Body of pancreas (tissue), 4 donors: Measurements from ENCODE around the gene PDLIM5. TPM values are rescaled to one million over a fixed set of nuclear protein-coding genes. Genes with fewer than 3 reads are reported as not detected.
"Not testable (repeated sequence)": the region's sequence is repeated elsewhere in the genome, so short reads cannot be mapped to it uniquely, and the experiment has no call there.

ENCODE experiments used
- ATAC-seq: fragments of 150-250 bp; one replicate; pipeline ENCODE4 v1.9.1; 2016
- DNase-seq, 4 donors: peaks; one replicate each; pipeline ENCODE4 v3.0.0-alpha.2; 2019
- H3K27ac ChIP-seq, 4 donors: fragments of 200-600 bp; sonication (generic); 1 replicate in 3 of 4; 2 replicates in 1 of 4; pipeline versions ENCODE4 v1.5.1 to v1.6.1; 2016 to 2019; ENCODE audit warnings: mild to moderate bottlenecking in 1 of 4, mixed read lengths in 1 of 4, moderate library complexity in 1 of 4
- H3K27me3 ChIP-seq, 2 donors: fragments of 200-600 bp; sonication (generic); one replicate each; pipeline ENCODE4 v1.6.0; 2016; ENCODE audit warnings: mild to moderate bottlenecking in 1 of 2
- H3K36me3 ChIP-seq, 2 donors: fragments of 200-600 bp; sonication (generic); replicated peaks in 1 of 2; 2 replicates each; pipeline ENCODE4 v1.5.1; 2016; ENCODE audit warnings: low read depth in 2 of 2; ENCODE audit not compliant: insufficient read depth in 1 of 2
- H3K4me1 ChIP-seq: fragments of 200-600 bp; sonication (generic); one replicate; pipeline ENCODE4 v1.6.0; 2016
- H3K4me3 ChIP-seq, 2 donors: fragments of 200-600 bp; sonication (generic); 1 replicate in 1 of 2; 2 replicates in 1 of 2; pipeline ENCODE4 v1.5.1; 2016 to 2019
- H3K9me3 ChIP-seq, 3 donors: fragments of 200-600 bp; sonication (generic); 1 replicate in 2 of 3; 2 replicates in 1 of 3; pipeline ENCODE4 v1.5.1; 2016
- CTCF ChIP-seq, 7 experiments: fragments of 450-650 bp in 4 of 7; fragments of 200-600 bp in 3 of 7; sonication (generic) in 3 of 7; IDR thresholded peaks; one replicate each; pipeline ENCODE4 v1.5.1; 2016 to 2019; ENCODE audit warnings: antibody characterized with exemption in 7 of 7
- POLR2A ChIP-seq, 3 donors: fragments of 450-650 bp; IDR thresholded peaks; one replicate each; pipeline ENCODE4 v1.6.1; 2016; ENCODE audit warnings: antibody characterized with exemption in 3 of 3, mild to moderate bottlenecking in 2 of 3
- WGBS, 2 donors: methylation state at CpG; one replicate each; pipeline ENCODE4 v1.1.5; 2017; 5-methylcytosine and 5-hydroxymethylcytosine counted together
- intact Hi-C: fragments of 100-400 bp; cut with DNase I; formaldehyde crosslinking; loops from one replicate; pipeline ENCODE4 v1.15.1; 2023
- total RNA-seq, 2 donors: library from RNA; depleted of rRNA; stranded (reverse); fragments of >200 nt; gene quantifications; one replicate each; pipeline ENCODE4 v1.1.0, GENCODE V29; 2016

PDLIM5 gene
- total RNA-seq, result 10 to 100 TPM; 44.2 to 70.3 TPM

- H3K9me3 ChIP-seq, result no peaks in the 10 kb centered on the region
- peak within 1 kb of the TSS; percentile 94 to 98 (median 96) for H3K27ac ChIP-seq
- peak within 1 kb of the TSS; percentile 67 to 91 for H3K4me3 ChIP-seq
- H3K36me3 ChIP-seq, result peaks cover 0 to 2% of the 10 kb centered on the region in 2 donors
- DNase-seq (peak; percentile 92 to 95 (median 92)), ATAC-seq (peak; percentile 93)
- WGBS, 2 donors, result 0% methylated on average over 17 to 82 of the region's 88 CpGs
- H3K4me1 ChIP-seq, result peaks cover 41% of the 10 kb centered on the region
- H3K27me3 ChIP-seq, result no peaks in the 10 kb centered on the region
- peak; percentile 99 for TF ChIP-seq POLR2A (IDR thresholded peaks at IDR 0.05)
- no peak for TF ChIP-seq CTCF (IDR thresholded peaks at IDR 0.05)
- intact Hi-C loops, result no loop called here
These were observed at the start of gene PDLIM5 for GRCh38 chr4:94451695-94452475. Gene PDLIM5 (plus strand): TSS chr4:94451942. CDS start chr4:94455289, 3,347 bp downstream.

- ATAC-seq, H3K9me3 ChIP-seq, H3K27ac ChIP-seq, H3K36me3 ChIP-seq, intact Hi-C loops, H3K4me1 ChIP-seq, H3K27me3 ChIP-seq, H3K4me3 ChIP-seq, DNase-seq: not testable (repeated sequence)
- WGBS, 2 donors, result 83 to 87% methylated on average over 4 of the region's 4 CpGs
These were observed 49.3 kb upstream of the PDLIM5 start for GRCh38 chr4:94402439-94402838.

GRCh38 chr4:94403751-94404150 lies 48.0 kb upstream of the PDLIM5 start:
- no peak for TF ChIP-seq POLR2A (IDR thresholded peaks at IDR 0.05)
- no peak for TF ChIP-seq CTCF (IDR thresholded peaks at IDR 0.05)
- no peak overlapping the region for H3K27ac ChIP-seq
- no peaks in the 10 kb centered on the region for H3K9me3 ChIP-seq
- no peaks in the 10 kb centered on the region for H3K27me3 ChIP-seq
- intact Hi-C loops, result no loop called here
- H3K4me1 ChIP-seq, result peaks cover 4% of the 10 kb centered on the region
- peak in 1 of 4 donors; percentile 5 for DNase-seq
- no peak overlapping the region for H3K4me3 ChIP-seq
- no peak for ATAC-seq
- no peaks in the 10 kb centered on the region for H3K36me3 ChIP-seq

- Histone ChIP-seq H3K27me3 (no peaks in the 10 kb centered on the region), H3K36me3 (no peaks in the 10 kb centered on the region), H3K4me3 (no peak overlapping the region), H3K9me3 (no peaks in the 10 kb centered on the region), H3K4me1 (peaks cover 6% of the 10 kb centered on the region), H3K27ac (no peak overlapping the region)
- DNase-seq, result peak; percentile 80 to 90 (median 85)
- TF ChIP-seq POLR2A (IDR thresholded peaks at IDR 0.05) (no peak), CTCF (IDR thresholded peaks at IDR 0.05) (peak; percentile 69 to 88 (median 85))
- 17 to 20% methylated on average over 10 of the region's 10 CpGs for WGBS, 2 donors
- peak; percentile 86 for ATAC-seq
- intact Hi-C loops, result loop anchor here (5.0 kb wide), 1 partner anchor 190 kb away; no protein-coding TSS in a partner anchor
These were observed 44.9 kb upstream of the PDLIM5 start for GRCh38 chr4:94406668-94407437.

- H3K4me3 ChIP-seq, result no peak overlapping the region
These were observed 43.9 kb upstream of the PDLIM5 start for GRCh38 chr4:94407846-94408245.

More at GRCh38 chr4:94407846-94408245, 43.9 kb upstream of the PDLIM5 start:
- Histone ChIP-seq H3K27me3 (no peaks in the 10 kb centered on the region), H3K36me3 (no peaks in the 10 kb centered on the region), H3K4me1 (peaks cover 16% of the 10 kb centered on the region), H3K27ac (no peak overlapping the region), H3K9me3 (no peaks in the 10 kb centered on the region)
- intact Hi-C loops, result loop anchor here (5.0 kb wide), 1 partner anchor 189 kb away; no protein-coding TSS in a partner anchor
- no peak for ATAC-seq
- TF ChIP-seq POLR2A (IDR thresholded peaks at IDR 0.05), result no peak
- no peak for TF ChIP-seq CTCF (IDR thresholded peaks at IDR 0.05)
- 88 to 94% methylated on average over 2 of the region's 2 CpGs for WGBS, 2 donors
- DNase-seq, result no peak
